Activated CD8-positive, alpha-beta T cell treated with anti-CD3 and anti-CD28 coated beads, Interleukin-2, amount 10 ng/mL, durations not matched to agents 7 days and 5 days (primary cell): ENCODE data around the gene SLC49A3. TPM values are rescaled to one million over a fixed set of nuclear protein-coding genes. Genes with fewer than 3 reads are reported as not detected.

Experiments used
- ATAC-seq: fragments of 150-1000 bp; cut with Tn5 transposase; one replicate; pipeline ENCODE4 v1.10.0; 2021; ENCODE audit warnings: moderate library complexity
- CTCF ChIA-PET: fragments of 350-600 bp; sonication (Branson Sonifier 250); formaldehyde crosslinking; loops from one replicate; lab custom pipeline; 2021; ENCODE audit warnings: antibody characterized with exemption; lab: Charles Lee
- POLR2A ChIA-PET: fragments of 350-600 bp; sonication (Branson Sonifier 250); formaldehyde crosslinking; loops from one replicate; lab custom pipeline; 2021; ENCODE audit warnings: antibody characterized with exemption; lab: Charles Lee
- DNase-seq: peaks from one replicate; pipeline ENCODE4 v3.0.0-alpha.2; 2020
- H3K27ac Mint-ChIP-seq: one replicate; pipeline ENCODE4 v1.8.0; 2021; ENCODE audit warnings: mild to moderate bottlenecking, mixed read lengths
- H3K27me3 Mint-ChIP-seq: one replicate; pipeline ENCODE4 v1.8.0; 2021; ENCODE audit warnings: low read depth, mixed read lengths
- H3K36me3 Mint-ChIP-seq: one replicate; pipeline ENCODE4 v1.8.0; 2021; ENCODE audit warnings: low read depth, mixed read lengths
- H3K4me1 Mint-ChIP-seq: one replicate; pipeline ENCODE4 v1.8.0; 2021; ENCODE audit warnings: low read depth, mixed read lengths
- H3K4me3 Mint-ChIP-seq: one replicate; pipeline ENCODE4 v1.8.0; 2021; ENCODE audit warnings: mild to moderate bottlenecking, mixed read lengths
- H3K9me3 Mint-ChIP-seq: one replicate; pipeline ENCODE4 v1.8.0; 2022; ENCODE audit warnings: mixed read lengths; ENCODE audit not compliant: insufficient read depth
- total RNA-seq, 2 experiments: library from RNA; stranded (reverse); gene quantifications; one replicate each; pipeline ENCODE4 v1.2.3, GENCODE V29; 2021

SLC49A3 gene
- total RNA-seq, 2 experiments from 2014 or later: 0.37 to 0.89 TPM

DNA sequence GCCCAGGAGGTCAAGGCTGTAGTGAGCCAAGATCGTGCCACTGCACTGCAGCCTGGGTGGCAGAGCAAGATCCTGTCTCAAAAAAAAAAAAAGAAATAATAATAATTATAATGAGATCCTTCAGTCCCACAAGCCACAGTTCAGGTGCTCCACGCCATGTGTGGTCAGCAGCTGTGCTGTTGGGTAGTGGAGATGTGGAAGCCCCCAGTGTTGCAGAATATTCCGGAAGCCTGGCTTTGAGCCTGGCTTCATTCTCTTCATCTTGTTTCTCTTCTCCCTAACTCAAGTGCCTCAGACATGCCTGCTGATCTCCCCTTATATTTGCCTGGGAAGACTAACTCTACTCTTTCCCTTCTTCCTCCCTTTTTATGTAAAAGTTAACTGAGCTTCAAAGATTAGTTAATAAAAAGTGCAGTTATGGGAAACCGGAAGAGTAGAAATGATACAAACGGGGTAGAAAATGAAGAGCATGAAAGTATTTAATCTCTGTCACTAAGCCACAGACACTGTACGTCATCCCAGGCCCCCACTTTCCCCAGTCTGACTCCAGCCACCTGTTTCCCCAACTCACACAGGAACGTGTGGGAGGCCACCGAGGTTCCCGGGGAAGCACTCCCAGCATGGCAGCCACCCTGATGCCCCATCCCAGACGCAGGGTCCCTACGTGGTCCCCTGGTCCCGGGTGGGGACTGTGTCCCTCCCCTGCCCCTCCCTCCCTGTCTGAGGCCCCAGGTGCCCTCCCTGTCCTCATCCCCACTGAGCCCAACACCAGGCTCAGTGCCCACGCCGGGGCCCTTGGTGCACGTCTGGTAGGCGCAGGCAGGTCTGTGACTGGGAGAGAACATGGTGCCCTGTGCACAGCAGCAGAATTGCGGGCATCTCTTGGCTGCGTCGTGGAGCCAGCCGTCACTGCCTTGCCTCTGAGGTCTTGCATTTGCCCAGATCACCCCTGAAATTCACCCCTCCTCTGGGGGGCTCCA is 40.7 kb upstream of the SLC49A3 start:
- DNase-seq (no peak), ATAC-seq (no peak)
- no peak overlapping the region for H3K4me3 Mint-ChIP-seq
- H3K4me1 Mint-ChIP-seq: no peaks in the 10 kb centered on the region
- no peaks in the 10 kb centered on the region for H3K27me3 Mint-ChIP-seq
- CTCF ChIA-PET: no interaction called here
- H3K36me3 Mint-ChIP-seq: peaks cover 20% of the 10 kb centered on the region
- H3K9me3 Mint-ChIP-seq: no peaks in the 10 kb centered on the region
- POLR2A ChIA-PET: interaction anchor here (0.6 kb wide), 1 partner anchor 78 kb away, joined by 3 read pairs; no protein-coding TSS in a partner anchor
- no peak overlapping the region for H3K27ac Mint-ChIP-seq

GRCh38 chr4:727576-727975 is 38.6 kb upstream of the SLC49A3 start:
- POLR2A ChIA-PET: no interaction called here
- CTCF ChIA-PET: no interaction called here
- H3K36me3 Mint-ChIP-seq: peaks cover 21% of the 10 kb centered on the region
- no peaks in the 10 kb centered on the region for H3K9me3 Mint-ChIP-seq
- no peaks in the 10 kb centered on the region for H3K27me3 Mint-ChIP-seq
- no peaks in the 10 kb centered on the region for H3K4me1 Mint-ChIP-seq
- no peak overlapping the region for H3K27ac Mint-ChIP-seq
- ATAC-seq: no peak
- H3K4me3 Mint-ChIP-seq: no peak overlapping the region
- DNase-seq: no peak

DNA sequence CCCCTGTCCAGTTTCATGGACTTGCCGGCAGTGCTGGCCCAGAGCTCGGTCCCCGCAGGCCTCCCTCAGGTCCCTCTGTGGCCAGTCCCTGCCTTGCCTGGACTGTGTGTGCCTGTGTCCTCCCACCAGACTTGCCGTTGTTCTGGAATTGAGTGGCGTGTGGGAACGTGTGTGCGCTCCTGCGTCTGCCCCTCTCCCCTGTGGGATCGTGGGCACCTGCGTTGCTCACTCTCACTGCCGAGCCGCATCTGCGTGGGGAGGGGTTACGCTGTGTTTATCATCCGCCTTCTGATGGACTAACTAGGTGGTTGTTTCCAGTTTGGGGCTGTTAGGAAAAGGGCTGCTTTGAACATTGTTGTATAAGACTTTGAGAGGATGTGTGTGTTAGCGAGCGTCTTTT is 37.9 kb upstream of the SLC49A3 start:
- no peaks in the 10 kb centered on the region for H3K9me3 Mint-ChIP-seq
- CTCF ChIA-PET: no interaction called here
- ATAC-seq: no peak
- no peaks in the 10 kb centered on the region for H3K27me3 Mint-ChIP-seq
- no peak overlapping the region for H3K4me3 Mint-ChIP-seq
- no peaks in the 10 kb centered on the region for H3K4me1 Mint-ChIP-seq
- H3K27ac Mint-ChIP-seq: no peak overlapping the region
- POLR2A ChIA-PET: no interaction called here
- no peak for DNase-seq
- peaks cover 26% of the 10 kb centered on the region for H3K36me3 Mint-ChIP-seq

GRCh38 chr4:726235-726787 is 37.4 kb upstream of the SLC49A3 start:
- ATAC-seq: no peak
- CTCF ChIA-PET: no interaction called here

GRCh38 chr4:725391-726234 is 36.7 kb upstream of the SLC49A3 start:
- no peak for ATAC-seq
- Mint-ChIP-seq H3K9me3 (no peaks in the 10 kb centered on the region), H3K27ac (no peak overlapping the region), H3K36me3 (peaks cover 34% of the 10 kb centered on the region), H3K4me1 (no peaks in the 10 kb centered on the region), H3K4me3 (no peak overlapping the region), H3K27me3 (no peaks in the 10 kb centered on the region)
- POLR2A ChIA-PET: no interaction called here
- no peak for DNase-seq
- CTCF ChIA-PET: no interaction called here

More at GRCh38 chr4:726235-726787, 37.4 kb upstream of the SLC49A3 start:
- H3K4me1 Mint-ChIP-seq: no peaks in the 10 kb centered on the region
- POLR2A ChIA-PET: no interaction called here
- no peaks in the 10 kb centered on the region for H3K27me3 Mint-ChIP-seq
- H3K27ac Mint-ChIP-seq: no peak overlapping the region
- peaks cover 32% of the 10 kb centered on the region for H3K36me3 Mint-ChIP-seq
- DNase-seq: no peak
- H3K9me3 Mint-ChIP-seq: no peaks in the 10 kb centered on the region
- H3K4me3 Mint-ChIP-seq: no peak overlapping the region

DNA sequence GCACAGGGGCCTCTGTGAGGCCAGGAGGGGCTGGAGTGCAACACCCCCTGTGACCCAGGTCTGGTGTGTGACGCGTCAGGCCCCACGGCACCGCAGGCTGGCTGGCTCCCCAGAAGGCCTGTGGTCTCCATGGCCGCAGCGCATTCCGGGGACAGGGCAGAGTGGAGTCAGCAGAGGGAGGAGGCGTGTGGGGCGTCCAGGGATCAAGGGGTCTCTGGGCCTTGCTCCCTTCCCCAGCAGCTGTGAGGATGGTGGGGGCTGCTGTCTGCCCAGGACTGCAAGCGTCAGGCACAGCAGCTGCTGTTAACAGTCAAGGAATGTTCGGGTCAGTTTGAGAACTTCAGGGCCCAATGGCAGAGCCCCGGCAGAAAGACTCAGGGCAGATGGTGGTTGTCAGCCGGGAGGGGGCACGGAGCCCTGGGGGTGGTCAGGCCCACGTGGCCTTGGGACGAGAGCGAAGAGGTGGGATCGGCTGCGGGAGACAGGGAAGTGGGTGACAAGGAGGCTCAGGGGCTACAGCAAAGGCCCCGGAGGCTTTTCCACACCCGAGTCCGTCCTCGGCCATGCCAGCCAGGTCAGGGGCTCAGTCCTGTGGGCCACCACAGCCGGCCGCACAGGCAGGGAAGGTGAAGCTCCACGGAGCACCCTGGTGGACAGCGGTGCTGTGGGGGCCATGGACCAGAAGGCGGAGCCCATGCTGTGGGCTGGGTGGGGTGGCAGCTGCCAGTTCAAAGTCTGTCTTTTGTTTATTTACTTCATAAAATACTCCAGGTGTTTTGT is 35.0 kb upstream of the SLC49A3 start:
- H3K36me3 Mint-ChIP-seq: peaks cover 43% of the 10 kb centered on the region
- H3K27ac Mint-ChIP-seq: no peak overlapping the region
- DNase-seq (no peak), ATAC-seq (no peak)
- POLR2A ChIA-PET: interaction anchor here (0.6 kb wide), 1 partner anchor 28 kb away, joined by 4 read pairs; no protein-coding TSS in a partner anchor
- H3K4me3 Mint-ChIP-seq: no peak overlapping the region
- H3K27me3 Mint-ChIP-seq: no peaks in the 10 kb centered on the region
- no peaks in the 10 kb centered on the region for H3K9me3 Mint-ChIP-seq
- CTCF ChIA-PET: no interaction called here
- H3K4me1 Mint-ChIP-seq: no peaks in the 10 kb centered on the region

DNA sequence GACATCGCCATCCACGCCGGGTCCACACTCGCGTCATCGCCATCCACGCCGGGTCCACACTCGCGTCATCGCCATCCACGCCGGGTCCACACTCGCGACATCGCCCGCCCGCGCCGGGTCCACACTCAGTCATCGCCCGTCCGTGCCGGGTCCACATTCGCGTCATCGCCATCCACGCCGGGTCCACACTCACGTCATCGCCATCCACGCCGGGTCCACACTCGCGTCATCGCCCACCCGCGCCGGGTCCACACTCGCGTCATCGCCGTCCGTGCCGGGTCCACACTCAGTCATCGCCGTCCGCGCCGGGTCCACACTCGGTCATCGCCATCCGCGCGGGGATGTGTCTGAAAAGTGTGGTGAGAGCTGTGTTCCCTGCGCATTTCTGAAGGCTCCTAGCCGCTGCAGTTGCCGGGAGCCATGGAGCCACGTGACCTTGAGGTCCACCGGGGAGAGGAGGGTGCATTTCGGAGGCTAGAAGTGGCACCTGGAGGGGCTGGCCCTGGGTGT is 34.0 kb upstream of the SLC49A3 start:
- DNase-seq (no peak), ATAC-seq (no peak)
- Mint-ChIP-seq H3K4me3 (no peak overlapping the region), H3K27me3 (no peaks in the 10 kb centered on the region), H3K36me3 (peaks cover 43% of the 10 kb centered on the region), H3K4me1 (no peaks in the 10 kb centered on the region), H3K9me3 (no peaks in the 10 kb centered on the region), H3K27ac (no peak overlapping the region)
- ChIA-PET POLR2A (no interaction called here), CTCF (no interaction called here)

DNA sequence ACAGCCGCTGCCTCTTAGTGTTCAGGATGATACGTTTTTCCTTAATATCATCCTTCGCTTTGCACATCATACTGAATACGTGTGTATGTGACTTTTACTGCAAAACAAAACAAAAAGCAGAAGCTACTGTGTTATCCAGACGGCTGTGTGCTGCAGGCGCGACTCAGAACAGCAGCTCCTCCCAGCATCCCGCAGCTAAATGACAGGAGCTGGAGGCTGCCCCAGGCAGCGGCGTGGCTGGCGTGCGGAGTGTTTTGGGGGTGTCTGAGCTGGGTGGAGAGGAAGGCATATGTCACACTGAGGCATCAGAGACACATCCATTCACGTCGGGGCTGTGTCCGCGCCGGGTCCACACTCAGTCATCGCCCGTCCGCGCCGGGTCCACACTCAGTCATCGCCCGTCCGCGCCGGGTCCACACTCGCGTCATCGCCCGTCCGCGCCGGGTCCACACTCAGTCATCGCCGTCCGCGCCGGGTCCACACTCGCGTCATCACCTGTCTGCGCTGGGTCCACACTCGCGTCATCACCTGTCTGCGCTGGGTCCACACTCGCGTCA is 33.3 kb upstream of the SLC49A3 start:
- H3K4me1 Mint-ChIP-seq: no peaks in the 10 kb centered on the region
- DNase-seq (no peak), ATAC-seq (no peak)
- no peaks in the 10 kb centered on the region for H3K9me3 Mint-ChIP-seq
- H3K27me3 Mint-ChIP-seq: no peaks in the 10 kb centered on the region
- CTCF ChIA-PET: no interaction called here
- POLR2A ChIA-PET: no interaction called here
- H3K27ac Mint-ChIP-seq: no peak overlapping the region
- peaks cover 43% of the 10 kb centered on the region for H3K36me3 Mint-ChIP-seq
- no peak overlapping the region for H3K4me3 Mint-ChIP-seq

- H3K4me3 Mint-ChIP-seq: no peak overlapping the region
- H3K4me1 Mint-ChIP-seq: peaks cover 3% of the 10 kb centered on the region
- H3K9me3 Mint-ChIP-seq: no peaks in the 10 kb centered on the region
- ATAC-seq (no peak), DNase-seq (no peak)
- H3K27ac Mint-ChIP-seq: no peak overlapping the region
- POLR2A ChIA-PET: no interaction called here
- CTCF ChIA-PET: no interaction called here
- H3K36me3 Mint-ChIP-seq: peaks cover 43% of the 10 kb centered on the region
- no peaks in the 10 kb centered on the region for H3K27me3 Mint-ChIP-seq
These were observed 32.6 kb upstream of the SLC49A3 start for GRCh38 chr4:721261-722168.

DNA sequence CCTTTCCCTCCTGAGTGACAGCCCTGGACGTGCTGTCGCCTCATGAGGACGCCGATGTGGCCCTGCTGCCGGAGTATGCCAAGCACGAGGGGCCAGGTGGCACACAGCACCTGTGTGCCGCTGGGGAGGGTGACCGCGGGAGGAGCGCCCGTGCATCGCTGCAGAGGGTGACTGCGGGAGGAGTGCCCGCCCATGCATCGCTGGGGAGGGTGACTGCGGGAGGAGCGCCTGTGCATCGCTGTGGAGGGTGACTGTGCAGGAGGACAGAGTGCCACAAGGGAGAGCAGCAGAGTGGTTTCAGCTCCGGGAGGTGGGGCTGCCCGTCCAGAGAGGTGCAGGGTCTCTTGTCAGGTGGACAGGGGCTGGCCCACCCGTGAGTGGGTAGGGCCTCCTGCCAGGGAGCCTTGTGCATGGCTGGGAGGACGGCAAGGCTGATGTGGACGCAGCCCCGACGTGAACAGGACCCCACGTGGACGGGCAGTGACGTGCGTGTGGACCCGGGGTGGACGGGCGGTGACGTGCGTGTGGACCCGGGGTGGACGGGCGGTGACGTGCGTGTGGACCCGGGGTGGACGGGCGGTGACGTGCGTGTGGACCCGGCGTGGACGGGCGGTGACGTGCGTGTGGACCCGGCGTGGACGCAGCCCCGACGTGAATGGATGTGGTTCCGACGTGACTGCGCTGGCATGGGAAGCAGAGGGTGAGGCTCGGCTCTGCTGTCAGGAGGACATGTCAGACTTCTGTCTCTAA is 31.3 kb upstream of the SLC49A3 start:
- ChIA-PET POLR2A (no interaction called here), CTCF (no interaction called here)
- no peaks in the 10 kb centered on the region for H3K27me3 Mint-ChIP-seq
- peaks cover 4% of the 10 kb centered on the region for H3K4me1 Mint-ChIP-seq
- no peak overlapping the region for H3K27ac Mint-ChIP-seq
- H3K4me3 Mint-ChIP-seq: no peak overlapping the region
- H3K9me3 Mint-ChIP-seq: no peaks in the 10 kb centered on the region
- no peak for DNase-seq
- peaks cover 43% of the 10 kb centered on the region for H3K36me3 Mint-ChIP-seq
- ATAC-seq: no peak
